DND-41 (cell line): Measurements from ENCODE around the gene ANGPTL3.
"Not testable (repeated sequence)": the region's sequence is repeated elsewhere in the genome, so short reads cannot be mapped to it uniquely, and the experiment has no call there.

Experiments used
- ATAC-seq: fragments of 200-7000 bp; cut with Tn5 transposase; 3 replicates; pipeline ENCODE4 v1.9.1; 2021; ENCODE audit warnings: low read depth; ENCODE audit not compliant: insufficient read depth
- DNase-seq: peaks from one replicate; pipeline ENCODE4 v3.0.0-alpha.2; 2020
- H2AFZ ChIP-seq: 2 replicates; pipeline ENCODE4 v1.6.0; 2012; ENCODE audit warnings: low read depth, low read length
- H3K27ac ChIP-seq: 2 replicates; pipeline ENCODE4 v1.5.1; 2012; ENCODE audit warnings: low read length, inconsistent platforms
- H3K27me3 ChIP-seq: fragments of 200-600 bp; sonication (generic); 2 replicates; pipeline ENCODE4 v1.6.0; 2012; ENCODE audit warnings: low read length, mild to moderate bottlenecking, inconsistent platforms; ENCODE audit not compliant: insufficient read depth, poor library complexity
- H3K36me3 ChIP-seq: 2 replicates; pipeline ENCODE4 v1.5.1; 2012; ENCODE audit warnings: low read length, inconsistent platforms; ENCODE audit not compliant: insufficient read depth
- H3K4me1 ChIP-seq: 2 replicates; pipeline ENCODE4 v1.5.1; 2012; ENCODE audit warnings: mild to moderate bottlenecking, low read length; ENCODE audit not compliant: insufficient read depth
- H3K4me2 ChIP-seq: 2 replicates; pipeline ENCODE4 v1.6.0; 2012; ENCODE audit warnings: mild to moderate bottlenecking, moderate library complexity, low read length, inconsistent platforms; ENCODE audit not compliant: insufficient read depth
- H3K4me3 ChIP-seq, 2 experiments: fragments of 200-600 bp in 1 of 2; shearing (Covaris generic) in 1 of 2; 2 replicates each; pipeline ENCODE4 v1.5.1; 2012 to 2016; ENCODE audit warnings: inconsistent platforms in 2 of 2, low read length in 2 of 2, mild to moderate bottlenecking in 2 of 2, low read depth in 1 of 2, moderate library complexity in 1 of 2
- H3K79me2 ChIP-seq: 2 replicates; pipeline ENCODE4 v1.6.0; 2012; ENCODE audit warnings: low read length, inconsistent platforms; ENCODE audit not compliant: insufficient read depth
- H3K9ac ChIP-seq: 2 replicates; pipeline ENCODE4 v1.6.0; 2012; ENCODE audit warnings: low read depth, mild to moderate bottlenecking, inconsistent platforms, low read length, moderate library complexity
- H3K9me3 ChIP-seq: 2 replicates; pipeline ENCODE4 v1.5.1; 2012; ENCODE audit warnings: low read length, moderate library complexity, mild to moderate bottlenecking, inconsistent platforms; ENCODE audit not compliant: insufficient read depth, severe bottlenecking
- H4K20me1 ChIP-seq: 2 replicates; pipeline ENCODE4 v1.6.0; 2012; ENCODE audit warnings: low read length; ENCODE audit not compliant: insufficient read depth
- EZH2 ChIP-seq: IDR thresholded peaks from 3 replicates; pipeline ENCODE4 v1.6.1; 2012; ENCODE audit warnings: borderline replicate concordance, low read depth, mild to moderate bottlenecking, moderate library complexity, low read length, inconsistent platforms; ENCODE audit not compliant: severe bottlenecking
- TF ChIP-seq, protein P1 (sequence below): IDR thresholded peaks from 2 replicates; pipeline ENCODE4 v1.5.1; 2012; ENCODE audit warnings: borderline replicate concordance, low read length, moderate library complexity, mild to moderate bottlenecking; ENCODE audit not compliant: poor library complexity, severe bottlenecking; ENCODE audit errors: extremely low read depth

The ANGPTL3 gene

DNA sequence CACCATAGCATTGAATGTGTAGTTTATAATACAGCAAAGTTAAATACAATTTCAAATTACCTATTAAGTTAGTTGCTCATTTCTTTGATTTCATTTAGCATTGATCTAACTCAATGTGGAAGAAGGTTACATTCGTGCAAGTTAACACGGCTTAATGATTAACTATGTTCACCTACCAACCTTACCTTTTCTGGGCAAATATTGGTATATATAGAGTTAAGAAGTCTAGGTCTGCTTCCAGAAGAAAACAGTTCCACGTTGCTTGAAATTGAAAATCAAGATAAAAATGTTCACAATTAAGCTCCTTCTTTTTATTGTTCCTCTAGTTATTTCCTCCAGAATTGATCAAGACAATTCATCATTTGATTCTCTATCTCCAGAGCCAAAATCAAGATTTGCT, at the start of gene ANGPTL3:
Gene ANGPTL3 (plus strand): TSS at position 240 of the 400 bp plus-strand sequence. CDS start 47 bp downstream, at position 287.
- no peak for DNase-seq
- ATAC-seq, result no peak
- H3K79me2 ChIP-seq, result no peaks in the 10 kb centered on the region
- no peak within 1 kb of the TSS for H3K4me2 ChIP-seq
- no peaks in the 10 kb centered on the region for H3K9me3 ChIP-seq
- no peaks in the 10 kb centered on the region for H3K4me1 ChIP-seq
- H2AFZ ChIP-seq, result no peak within 1 kb of the TSS
- H3K4me3 ChIP-seq, result no peak within 1 kb of the TSS
- no peak within 1 kb of the TSS for H3K9ac ChIP-seq
- H3K27ac ChIP-seq, result no peak within 1 kb of the TSS
- no peaks in the 10 kb centered on the region for H4K20me1 ChIP-seq
- TF ChIP-seq, protein P1, sequence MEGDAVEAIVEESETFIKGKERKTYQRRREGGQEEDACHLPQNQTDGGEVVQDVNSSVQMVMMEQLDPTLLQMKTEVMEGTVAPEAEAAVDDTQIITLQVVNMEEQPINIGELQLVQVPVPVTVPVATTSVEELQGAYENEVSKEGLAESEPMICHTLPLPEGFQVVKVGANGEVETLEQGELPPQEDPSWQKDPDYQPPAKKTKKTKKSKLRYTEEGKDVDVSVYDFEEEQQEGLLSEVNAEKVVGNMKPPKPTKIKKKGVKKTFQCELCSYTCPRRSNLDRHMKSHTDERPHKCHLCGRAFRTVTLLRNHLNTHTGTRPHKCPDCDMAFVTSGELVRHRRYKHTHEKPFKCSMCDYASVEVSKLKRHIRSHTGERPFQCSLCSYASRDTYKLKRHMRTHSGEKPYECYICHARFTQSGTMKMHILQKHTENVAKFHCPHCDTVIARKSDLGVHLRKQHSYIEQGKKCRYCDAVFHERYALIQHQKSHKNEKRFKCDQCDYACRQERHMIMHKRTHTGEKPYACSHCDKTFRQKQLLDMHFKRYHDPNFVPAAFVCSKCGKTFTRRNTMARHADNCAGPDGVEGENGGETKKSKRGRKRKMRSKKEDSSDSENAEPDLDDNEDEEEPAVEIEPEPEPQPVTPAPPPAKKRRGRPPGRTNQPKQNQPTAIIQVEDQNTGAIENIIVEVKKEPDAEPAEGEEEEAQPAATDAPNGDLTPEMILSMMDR, result no peak
- no peak for TF ChIP-seq EZH2
- H3K36me3 ChIP-seq, result no peaks in the 10 kb centered on the region
- H3K27me3 ChIP-seq, result no peaks in the 10 kb centered on the region

DNA sequence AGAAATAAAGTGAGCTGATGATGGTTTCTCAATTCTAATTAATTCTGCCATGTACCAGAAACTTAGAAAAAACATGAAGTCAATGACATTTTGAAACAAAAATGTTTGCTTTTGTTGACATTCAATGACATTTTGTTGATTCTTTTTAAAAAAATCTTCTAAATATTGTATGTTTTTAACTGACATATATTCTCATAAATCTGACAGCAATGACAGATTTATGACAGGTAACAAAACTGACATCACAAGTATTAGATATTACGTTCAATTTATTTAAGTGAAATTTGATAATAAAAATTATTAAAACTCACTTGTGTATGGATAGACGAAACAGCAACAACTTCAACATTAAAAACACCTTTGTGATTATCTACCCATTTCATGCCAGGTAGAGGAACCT, 36.0 kb upstream of the ANGPTL3 start:
- Histone ChIP-seq H3K9ac (no peak overlapping the region), H3K9me3 (no peaks in the 10 kb centered on the region), H3K4me1 (no peaks in the 10 kb centered on the region), H3K27me3 (no peaks in the 10 kb centered on the region), H3K79me2 (no peaks in the 10 kb centered on the region), H4K20me1 (no peaks in the 10 kb centered on the region), H3K4me2 (no peak overlapping the region), H3K27ac (no peak overlapping the region), H2AFZ (no peak overlapping the region), H3K36me3 (peaks cover 6% of the 10 kb centered on the region; the same call in 1 of the 2 replicates), H3K4me3 (no peak overlapping the region)
- TF ChIP-seq, protein P1, result no peak
- TF ChIP-seq EZH2, result no peak
- ATAC-seq, result no peak
- no peak for DNase-seq

DNA sequence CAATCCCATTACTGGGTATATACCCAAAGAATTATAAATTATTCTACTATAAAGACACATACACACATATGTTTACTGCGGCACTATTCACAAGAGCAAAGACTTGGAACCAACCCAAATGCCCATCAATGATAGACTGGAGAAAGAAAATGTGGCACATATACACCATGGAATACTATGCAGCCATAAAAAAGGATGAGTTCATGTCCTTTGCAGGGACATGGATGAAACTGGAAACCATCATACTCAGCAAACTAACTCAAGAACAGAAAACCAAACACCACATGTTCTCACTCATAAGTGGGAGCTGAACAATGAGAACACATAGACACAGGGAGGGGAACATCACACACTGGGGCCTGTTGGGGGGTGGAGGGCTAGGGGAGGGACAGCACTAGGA, 30.1 kb upstream of the ANGPTL3 start:
- H3K4me3 ChIP-seq, H3K4me1 ChIP-seq, H3K27ac ChIP-seq, ATAC-seq, H2AFZ ChIP-seq, H4K20me1 ChIP-seq, DNase-seq, H3K79me2 ChIP-seq, H3K36me3 ChIP-seq, H3K27me3 ChIP-seq, H3K9me3 ChIP-seq, H3K4me2 ChIP-seq, H3K9ac ChIP-seq: not testable (repeated sequence)

- not testable (repeated sequence) for H3K27ac ChIP-seq, H3K27me3 ChIP-seq, H3K36me3 ChIP-seq, H2AFZ ChIP-seq, H3K4me2 ChIP-seq, H3K9me3 ChIP-seq, H3K9ac ChIP-seq, DNase-seq, H3K4me1 ChIP-seq, H3K79me2 ChIP-seq, H3K4me3 ChIP-seq, H4K20me1 ChIP-seq, ATAC-seq
Measured at GRCh38 chr1:62567926-62568325, 29.4 kb upstream of the ANGPTL3 start.

- H4K20me1 ChIP-seq, DNase-seq, H3K4me1 ChIP-seq, H3K36me3 ChIP-seq, H3K4me3 ChIP-seq, H2AFZ ChIP-seq, H3K79me2 ChIP-seq, H3K27ac ChIP-seq, H3K9ac ChIP-seq, H3K9me3 ChIP-seq, ATAC-seq, H3K27me3 ChIP-seq, H3K4me2 ChIP-seq: not testable (repeated sequence)
Measured at GRCh38 chr1:62571517-62571916, 25.8 kb upstream of the ANGPTL3 start.
